NT2/D1 (cell line): ENCODE data around the gene EPHA2.
A peak's percentile ranks its signal among the peaks of the same experiment; 100 is the strongest.

Experiments
- DNase-seq: peaks from one replicate; pipeline ENCODE4 v3.0.0-alpha.2; 2011; ENCODE audit warnings: low read depth, low spot score
- H3K27me3 ChIP-seq: 2 replicates; pipeline ENCODE4 v1.6.0; 2011; ENCODE audit warnings: mild to moderate bottlenecking; ENCODE audit not compliant: insufficient read length, insufficient read depth
- H3K36me3 ChIP-seq: 2 replicates; pipeline ENCODE4 v1.6.1; 2011; ENCODE audit warnings: mild to moderate bottlenecking, low read length, mixed read lengths; ENCODE audit not compliant: insufficient read depth, insufficient read length
- H3K4me1 ChIP-seq: 2 replicates; pipeline ENCODE4 v1.5.1; 2011; ENCODE audit not compliant: insufficient read depth, insufficient read length
- H3K4me3 ChIP-seq: 2 replicates; pipeline ENCODE4 v1.5.1; 2011; ENCODE audit warnings: low read depth; ENCODE audit not compliant: insufficient read length
- H3K9ac ChIP-seq: 2 replicates; pipeline ENCODE4 v1.6.0; 2011; ENCODE audit warnings: low read depth; ENCODE audit not compliant: insufficient read length
- H3K9me3 ChIP-seq: 2 replicates; pipeline ENCODE4 v1.5.1; 2011; ENCODE audit warnings: mild to moderate bottlenecking, low read length; ENCODE audit not compliant: insufficient read depth
- SUZ12 ChIP-seq: IDR thresholded peaks from 2 replicates; pipeline ENCODE4 v1.6.1; 2011; ENCODE audit not compliant: insufficient read length, insufficient read depth; ENCODE audit errors: extremely low read depth
- YY1 ChIP-seq: IDR thresholded peaks from 2 replicates; pipeline ENCODE4 v1.6.1; 2011; ENCODE audit not compliant: insufficient read length, insufficient read depth
- ZNF274 ChIP-seq: IDR thresholded peaks from 2 replicates; pipeline ENCODE4 v1.6.1; 2011; ENCODE audit warnings: mild to moderate bottlenecking, low read depth, low read length

Gene EPHA2

DNA sequence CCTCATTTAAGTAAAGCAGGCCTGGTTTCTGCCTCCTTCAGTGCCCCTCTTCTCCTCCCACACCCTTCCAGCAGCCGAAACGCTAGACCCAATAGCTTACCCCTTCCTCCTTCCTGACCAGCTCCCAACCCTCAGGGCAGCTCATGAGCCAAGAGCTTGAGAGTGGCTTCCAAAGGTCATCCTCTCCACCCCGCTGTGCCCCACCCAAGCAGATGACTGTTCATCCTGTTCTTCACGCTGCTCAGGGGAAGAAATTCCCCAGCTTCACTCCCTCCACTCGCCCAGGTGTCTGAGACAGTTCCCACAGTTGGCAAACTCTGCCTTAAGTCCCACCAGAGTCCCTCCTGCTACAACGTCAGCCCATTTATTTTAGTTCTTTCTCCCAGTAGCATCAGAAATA, 33.1 kb upstream of the EPHA2 start:
- Histone ChIP-seq H3K27me3 (no peaks in the 10 kb centered on the region), H3K9me3 (no peaks in the 10 kb centered on the region), H3K4me1 (peaks cover 13% of the 10 kb centered on the region), H3K9ac (no peak overlapping the region), H3K4me3 (no peak overlapping the region), H3K36me3 (no peaks in the 10 kb centered on the region)
- DNase-seq: no peak
- TF ChIP-seq ZNF274 (no peak), YY1 (no peak), SUZ12 (no peak)

DNA sequence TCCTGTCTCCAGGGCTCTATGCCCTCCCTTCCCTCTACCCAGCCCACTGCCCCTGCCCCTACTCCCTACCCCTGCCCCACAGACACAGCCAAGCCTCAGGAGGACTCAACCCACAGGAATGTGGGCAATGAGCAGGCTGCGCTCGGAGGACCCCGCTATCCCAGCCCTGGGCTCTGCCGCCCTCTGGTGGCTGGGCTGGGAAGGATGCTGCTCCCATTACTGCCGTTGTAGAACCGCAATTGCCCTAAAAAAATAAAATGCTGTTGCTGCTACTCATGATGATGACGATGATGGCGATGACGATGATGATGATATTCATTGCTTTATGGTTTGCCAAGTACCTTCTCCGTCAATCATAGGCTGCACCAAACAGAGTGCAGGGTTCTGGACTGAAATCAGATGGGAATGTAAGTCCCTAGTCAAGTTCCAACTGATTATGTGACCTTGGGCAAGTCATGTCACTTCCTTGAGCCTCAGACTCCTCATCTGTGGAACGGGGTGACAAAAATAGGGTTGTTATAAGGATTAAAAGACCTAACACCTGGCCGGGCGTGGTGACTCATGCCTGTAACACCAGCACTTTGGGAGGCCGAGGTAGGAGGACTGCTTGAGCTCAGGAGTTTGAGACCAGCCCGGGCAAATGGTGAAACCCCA, 32.0 kb upstream of the EPHA2 start:
- Histone ChIP-seq H3K9me3 (no peaks in the 10 kb centered on the region), H3K4me1 (peaks cover 13% of the 10 kb centered on the region), H3K27me3 (no peaks in the 10 kb centered on the region), H3K9ac (no peak overlapping the region), H3K4me3 (no peak overlapping the region), H3K36me3 (no peaks in the 10 kb centered on the region)
- no peak for TF ChIP-seq ZNF274
- TF ChIP-seq YY1: no peak
- no peak for TF ChIP-seq SUZ12
- DNase-seq: peak; percentile 66

DNA sequence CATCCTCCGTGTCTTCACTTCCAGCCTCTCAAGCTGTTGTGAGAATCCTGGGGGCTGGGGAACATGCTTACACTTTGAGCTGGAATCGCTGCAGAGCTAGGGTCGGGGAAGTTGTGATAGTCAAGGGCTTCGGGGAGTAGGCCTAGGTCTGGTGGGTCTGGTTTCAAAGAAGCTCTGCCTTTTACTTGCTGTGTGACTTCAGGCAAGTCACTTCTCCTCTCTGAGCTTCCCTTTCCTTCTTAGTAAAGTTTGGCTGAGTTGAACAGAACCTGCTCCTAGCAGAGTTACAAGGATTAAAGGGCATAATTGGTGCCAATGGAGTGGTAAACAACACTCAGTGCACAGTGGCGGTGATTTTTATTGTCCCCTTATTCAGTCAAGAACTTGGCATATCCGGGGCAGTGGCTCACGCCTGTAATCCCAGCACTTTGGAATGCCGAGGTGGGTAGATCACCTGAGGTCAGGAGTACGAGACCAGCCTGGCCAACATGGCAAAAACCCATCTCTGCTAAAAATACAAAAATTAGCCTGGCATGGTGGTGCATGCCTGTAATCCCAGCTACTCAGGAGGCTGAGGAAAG, 30.9 kb upstream of the EPHA2 start:
- Histone ChIP-seq H3K9ac (no peak overlapping the region), H3K27me3 (no peaks in the 10 kb centered on the region), H3K4me1 (peaks cover 17% of the 10 kb centered on the region), H3K9me3 (no peaks in the 10 kb centered on the region), H3K4me3 (no peak overlapping the region), H3K36me3 (no peaks in the 10 kb centered on the region)
- no peak for TF ChIP-seq ZNF274
- no peak for TF ChIP-seq YY1
- TF ChIP-seq SUZ12: no peak
- DNase-seq: no peak

DNA sequence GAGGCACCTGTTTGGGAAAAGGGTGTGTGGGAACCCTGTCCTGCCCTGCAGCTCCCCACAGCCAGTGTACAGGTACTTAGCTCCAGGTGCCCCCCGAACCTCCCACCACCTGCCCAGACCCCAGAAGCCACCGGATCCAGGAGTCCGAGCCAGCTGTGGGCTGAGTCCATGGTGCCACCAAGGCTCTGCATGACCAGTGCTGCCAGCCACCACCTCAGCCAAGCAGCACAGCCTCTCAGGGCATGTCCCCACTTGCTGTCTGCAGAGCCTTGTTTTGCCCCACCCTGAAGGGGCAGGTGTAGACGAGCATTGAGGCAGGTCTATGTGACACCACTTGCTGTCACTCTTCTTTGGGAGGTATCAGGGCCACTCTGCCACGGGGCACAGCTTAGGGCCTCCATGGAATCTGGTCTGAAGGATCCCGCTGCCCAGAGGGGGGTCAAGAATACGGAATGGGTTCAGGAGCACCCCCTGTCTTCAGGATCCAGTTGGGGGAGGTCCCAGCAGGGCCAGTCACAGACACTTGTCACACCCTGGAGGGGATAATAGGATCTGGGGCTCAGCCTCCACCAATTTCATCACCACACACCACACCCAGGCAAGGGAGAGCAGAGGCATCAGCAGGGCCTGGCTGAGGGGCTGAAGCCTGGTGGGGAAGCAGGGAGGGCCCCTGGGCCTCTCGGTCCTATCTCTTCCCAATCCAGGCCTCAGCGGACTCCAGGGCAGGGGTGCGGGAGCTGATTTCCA, 28.9 kb upstream of the EPHA2 start:
- no peak overlapping the region for H3K9ac ChIP-seq
- no peak for DNase-seq
- no peak overlapping the region for H3K4me3 ChIP-seq
- no peaks in the 10 kb centered on the region for H3K36me3 ChIP-seq
- H3K4me1 ChIP-seq: peaks cover 17% of the 10 kb centered on the region
- H3K27me3 ChIP-seq: no peaks in the 10 kb centered on the region
- TF ChIP-seq ZNF274 (no peak), SUZ12 (no peak)
- no peaks in the 10 kb centered on the region for H3K9me3 ChIP-seq

DNA sequence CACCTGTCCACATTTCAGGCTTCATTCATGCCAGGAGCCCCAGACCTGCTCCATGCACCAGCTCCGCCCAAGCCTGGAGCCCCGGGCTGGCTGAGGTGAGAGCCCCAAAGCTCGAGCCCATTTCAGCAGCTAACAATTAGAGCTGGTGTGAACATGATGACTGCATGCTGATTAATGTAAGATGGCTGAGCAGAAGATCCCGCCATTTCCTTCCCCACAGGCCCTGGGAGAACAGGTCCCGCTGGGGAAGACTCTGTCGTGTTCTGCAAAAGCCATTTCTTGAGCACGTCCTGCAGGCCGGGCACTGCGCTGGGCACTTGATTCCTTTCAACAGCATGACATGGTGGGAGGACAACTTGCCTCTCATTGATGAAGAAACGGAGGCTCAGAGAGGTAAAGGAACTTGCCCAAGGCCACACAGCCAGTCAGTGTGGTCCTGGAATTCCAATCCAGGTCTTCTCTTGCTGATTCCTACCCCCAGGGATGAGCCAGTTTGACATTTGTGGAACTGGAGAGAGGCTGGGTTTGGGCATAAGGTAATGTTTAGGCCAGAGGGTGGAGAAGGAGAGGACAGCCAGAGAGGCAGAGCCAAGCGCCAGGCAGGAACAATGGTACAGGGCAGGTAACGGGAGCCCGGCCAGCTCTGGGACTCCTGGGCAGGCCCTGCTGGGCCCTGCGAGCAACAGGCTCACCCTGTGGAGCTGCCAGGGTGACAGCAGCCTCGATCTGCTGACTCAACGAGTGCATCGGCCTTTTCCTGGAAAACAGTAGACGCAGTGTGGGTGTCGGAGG, 28.1 kb upstream of the EPHA2 start:
- peaks cover 15% of the 10 kb centered on the region for H3K4me1 ChIP-seq
- no peaks in the 10 kb centered on the region for H3K9me3 ChIP-seq
- no peaks in the 10 kb centered on the region for H3K36me3 ChIP-seq
- TF ChIP-seq ZNF274: no peak
- TF ChIP-seq YY1: no peak
- no peak for TF ChIP-seq SUZ12
- H3K27me3 ChIP-seq: no peaks in the 10 kb centered on the region
- H3K9ac ChIP-seq: no peak overlapping the region
- H3K4me3 ChIP-seq: no peak overlapping the region
- DNase-seq: no peak

DNA sequence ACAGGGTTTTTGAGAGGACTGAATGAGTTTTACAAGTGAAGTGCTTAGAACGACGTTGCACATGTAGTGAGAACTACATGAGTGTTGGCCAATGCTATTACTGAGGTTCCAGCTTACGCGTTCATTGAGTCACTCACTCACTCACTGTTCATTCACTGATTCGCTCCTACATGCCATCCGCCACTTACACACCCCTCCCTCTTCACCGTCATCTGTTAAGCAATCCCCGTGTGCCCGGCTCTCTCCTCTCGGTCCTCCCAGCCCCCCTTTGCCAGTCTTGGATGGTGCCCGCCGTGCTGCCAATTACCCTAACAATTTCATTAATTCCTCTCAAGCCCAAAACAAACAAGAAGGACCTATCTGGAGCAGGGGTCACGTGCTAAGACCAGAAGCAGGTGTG, 27.3 kb upstream of the EPHA2 start:
- H3K4me1 ChIP-seq: peaks cover 13% of the 10 kb centered on the region

More for the DNA sequence above, 27.3 kb upstream of the EPHA2 start:
- H3K4me3 ChIP-seq: no peak overlapping the region
- no peak overlapping the region for H3K9ac ChIP-seq
- TF ChIP-seq ZNF274 (no peak), YY1 (no peak), SUZ12 (no peak)
- no peaks in the 10 kb centered on the region for H3K36me3 ChIP-seq
- no peaks in the 10 kb centered on the region for H3K27me3 ChIP-seq
- no peak for DNase-seq
- H3K9me3 ChIP-seq: no peaks in the 10 kb centered on the region
